ENCODE data around the gene MAP4K3.

DNA sequence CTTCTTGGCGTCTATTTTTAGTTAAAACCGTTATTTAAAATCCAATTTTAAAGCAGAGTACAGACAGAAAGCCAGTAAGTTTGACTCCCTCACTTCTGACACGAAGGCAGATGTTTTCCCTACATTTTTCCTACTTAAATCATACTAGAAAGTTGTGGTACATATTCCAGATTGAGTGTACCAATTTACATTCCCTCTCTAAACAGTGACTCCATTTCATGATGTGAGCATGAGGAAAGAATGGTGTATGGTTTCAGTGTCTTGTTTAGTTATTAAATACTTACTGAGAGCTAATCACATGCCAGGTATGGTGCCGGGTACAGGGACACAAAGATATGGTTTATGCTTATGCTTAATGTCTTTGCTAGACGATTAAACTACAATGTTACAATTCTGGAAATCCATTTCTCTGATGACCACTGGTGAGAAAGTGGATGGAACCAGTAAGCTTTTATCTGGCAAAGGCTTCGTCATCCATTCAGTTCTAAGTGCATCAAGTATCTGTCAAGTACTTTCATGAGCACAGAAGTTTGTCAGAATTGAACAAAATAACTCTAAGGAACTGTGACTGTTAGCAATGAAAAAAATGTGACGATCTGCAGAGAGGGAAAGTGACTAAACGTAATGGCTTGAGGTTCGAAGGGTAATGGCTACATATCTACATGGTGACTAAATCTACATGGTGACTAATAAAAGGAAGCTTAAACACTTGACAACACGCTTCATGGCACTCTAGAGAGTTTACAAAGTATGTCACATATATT lies 25.7 kb downstream of the MAP4K3 start:
- TF ChIP-seq CTCF (IDR thresholded peaks at IDR 0.05) = no peak
- no peak for TF ChIP-seq POLR2A (IDR thresholded peaks at IDR 0.05)
